Prostate gland (tissue), 2 donors: ENCODE data around the gene ITPR2.

Source experiments
- CTCF ChIP-seq, 4 experiments: fragments of 200-600 bp in 2 of 4; fragments of 450-650 bp in 2 of 4; sonication (generic) in 2 of 4; IDR thresholded peaks; 1 replicate in 3 of 4; 2 replicates in 1 of 4; pipeline ENCODE4 v1.5.1; 2016 to 2019; ENCODE audit warnings: antibody characterized with exemption in 4 of 4, mild to moderate bottlenecking in 2 of 4, moderate library complexity in 2 of 4
- POLR2A ChIP-seq: fragments of 450-650 bp; IDR thresholded peaks from one replicate; pipeline ENCODE4 v1.6.1; 2016; ENCODE audit warnings: antibody characterized with exemption, mild to moderate bottlenecking

- TF ChIP-seq CTCF (IDR thresholded peaks at IDR 0.05) (no peak), POLR2A (no peak)
Measured at GRCh38 chr12:26358651-26359050, 474.3 kb downstream of the ITPR2 start.
